Astrocyte (in vitro differentiated cells and primary cell): ENCODE measurements around the gene ZFYVE16.

ENCODE experiments used
- EZH2 ChIP-seq: IDR thresholded peaks from 2 replicates; pipeline ENCODE4 v1.6.1; 2012; ENCODE audit warnings: mild to moderate bottlenecking, low read length, inconsistent platforms; ENCODE audit not compliant: insufficient read depth
- TF ChIP-seq, protein P1 (sequence below): IDR thresholded peaks from 2 replicates; pipeline ENCODE4 v1.5.1; 2011; ENCODE audit warnings: low read depth, mild to moderate bottlenecking, inconsistent platforms, low read length, moderate library complexity; ENCODE audit not compliant: insufficient read depth

DNA sequence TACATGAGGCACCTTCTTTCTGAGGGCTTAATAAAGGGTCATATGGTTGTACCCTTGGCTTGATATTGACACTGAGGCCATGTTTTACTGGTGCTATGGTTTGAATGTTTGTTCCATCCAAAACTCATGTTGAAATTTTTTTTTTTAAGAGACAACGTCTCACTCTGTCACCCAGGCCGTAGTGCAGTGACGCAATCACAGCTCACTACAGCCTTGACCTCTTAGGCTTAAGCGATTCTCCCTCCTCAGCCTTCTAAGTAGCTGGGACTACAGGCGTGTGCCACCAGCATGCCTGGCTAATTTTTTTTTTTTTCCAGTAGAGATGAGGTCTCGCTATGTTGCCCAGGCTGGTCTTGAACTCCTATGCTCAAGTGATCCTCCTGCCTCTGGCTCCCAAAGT, 101.0 kb downstream of the ZFYVE16 start:
- TF ChIP-seq, protein P1, sequence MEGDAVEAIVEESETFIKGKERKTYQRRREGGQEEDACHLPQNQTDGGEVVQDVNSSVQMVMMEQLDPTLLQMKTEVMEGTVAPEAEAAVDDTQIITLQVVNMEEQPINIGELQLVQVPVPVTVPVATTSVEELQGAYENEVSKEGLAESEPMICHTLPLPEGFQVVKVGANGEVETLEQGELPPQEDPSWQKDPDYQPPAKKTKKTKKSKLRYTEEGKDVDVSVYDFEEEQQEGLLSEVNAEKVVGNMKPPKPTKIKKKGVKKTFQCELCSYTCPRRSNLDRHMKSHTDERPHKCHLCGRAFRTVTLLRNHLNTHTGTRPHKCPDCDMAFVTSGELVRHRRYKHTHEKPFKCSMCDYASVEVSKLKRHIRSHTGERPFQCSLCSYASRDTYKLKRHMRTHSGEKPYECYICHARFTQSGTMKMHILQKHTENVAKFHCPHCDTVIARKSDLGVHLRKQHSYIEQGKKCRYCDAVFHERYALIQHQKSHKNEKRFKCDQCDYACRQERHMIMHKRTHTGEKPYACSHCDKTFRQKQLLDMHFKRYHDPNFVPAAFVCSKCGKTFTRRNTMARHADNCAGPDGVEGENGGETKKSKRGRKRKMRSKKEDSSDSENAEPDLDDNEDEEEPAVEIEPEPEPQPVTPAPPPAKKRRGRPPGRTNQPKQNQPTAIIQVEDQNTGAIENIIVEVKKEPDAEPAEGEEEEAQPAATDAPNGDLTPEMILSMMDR: no peak
- no peak for TF ChIP-seq EZH2
